Measurements from ENCODE around the gene CHFR.

GRCh38 chr12:132798836-132799235, 88.6 kb downstream of the CHFR start:
- no peak for TF ChIP-seq CTCF (conservative IDR thresholded peaks at IDR 0.05)
- TF ChIP-seq ZFX (IDR thresholded peaks at IDR 0.05), result no peak

Measured in C4-2B (cell line).